ENCODE data around the gene MTMR6.

Gene MTMR6

GRCh38 chr13:25268561-25268960 is 18.7 kb downstream of the MTMR6 start:
- no peak overlapping the region for H3K4me3 ChIP-seq (ENCODE audit: low read length, poor library complexity, severe bottlenecking)
- no peak overlapping the region for H3K9ac ChIP-seq (ENCODE audit: low read depth, low read length, poor library complexity, severe bottlenecking)
- no peaks in the 10 kb centered on the region for H3K9me3 ChIP-seq (ENCODE audit: insufficient read depth, low read depth, low read length)
- no peaks in the 10 kb centered on the region for H3K9me2 ChIP-seq (replicated peaks; ENCODE audit: low read depth, low read length)
- no peaks in the 10 kb centered on the region for H4K20me1 ChIP-seq (ENCODE audit: insufficient read depth, low read length, poor library complexity, severe bottlenecking)
- H3K4me2 ChIP-seq (ENCODE audit: low read depth, low read length, poor library complexity, severe bottlenecking): no peak overlapping the region
- peaks cover 8% of the 10 kb centered on the region; the same call in 1 of the 2 replicates for H3K79me2 ChIP-seq (ENCODE audit: insufficient read depth, low read length)
- peaks cover 58% of the 10 kb centered on the region for H3K36me3 ChIP-seq (ENCODE audit: insufficient read depth, low read length)
- no peak overlapping the region for H2AFZ ChIP-seq (ENCODE audit: low read length)
- TF ChIP-seq CTCF (conservative IDR thresholded peaks at IDR 0.05; ENCODE audit: low read length): no peak
- TF ChIP-seq EZH2phosphoT487 (IDR thresholded peaks at IDR 0.05; ENCODE audit: borderline replicate concordance): no peak
- no peaks in the 10 kb centered on the region for H3F3A ChIP-seq (ENCODE audit: low read depth)
- H3K27me3 ChIP-seq (ENCODE audit: insufficient read depth, low read length, poor library complexity, severe bottlenecking): no peaks in the 10 kb centered on the region
- H3K4me1 ChIP-seq (ENCODE audit: insufficient read depth, low read length, poor library complexity, severe bottlenecking): no peaks in the 10 kb centered on the region

- no peak overlapping the region for H3K4me3 ChIP-seq (ENCODE audit: low read length, poor library complexity, severe bottlenecking)
- peaks cover 57% of the 10 kb centered on the region for H3K36me3 ChIP-seq (ENCODE audit: insufficient read depth, low read length)
Measured at GRCh38 chr13:25267715-25268114, 19.6 kb downstream of the MTMR6 start.

DNA sequence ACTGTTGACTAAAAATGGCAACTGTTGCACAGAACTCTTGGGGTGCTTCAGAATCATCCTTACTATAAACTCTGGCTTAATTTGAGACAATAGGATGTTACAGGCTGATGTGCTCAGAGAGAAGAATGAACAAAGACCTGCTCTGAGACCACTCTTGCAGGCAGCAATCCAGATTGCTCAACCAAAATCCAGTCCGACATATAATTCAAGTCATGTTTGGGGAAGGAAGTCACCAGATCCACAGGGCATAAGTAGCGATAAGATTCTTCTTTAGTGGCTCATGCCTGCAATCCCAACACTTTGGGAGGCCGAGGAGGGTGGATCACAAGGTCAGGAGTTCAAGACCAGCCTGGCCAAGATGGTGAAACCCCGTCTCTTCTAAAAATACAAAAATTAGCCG is 20.6 kb downstream of the MTMR6 start:
- TF ChIP-seq CTCF (conservative IDR thresholded peaks at IDR 0.05; ENCODE audit: low read length) (no peak), EZH2phosphoT487 (IDR thresholded peaks at IDR 0.05; ENCODE audit: borderline replicate concordance) (no peak)

More at GRCh38 chr13:25267715-25268114, 19.6 kb downstream of the MTMR6 start:
- TF ChIP-seq EZH2phosphoT487 (IDR thresholded peaks at IDR 0.05; ENCODE audit: borderline replicate concordance) (no peak), CTCF (conservative IDR thresholded peaks at IDR 0.05; ENCODE audit: low read length) (peak; percentile 69)
- no peaks in the 10 kb centered on the region for H3F3A ChIP-seq (ENCODE audit: low read depth)
- no peaks in the 10 kb centered on the region for H3K27me3 ChIP-seq (ENCODE audit: insufficient read depth, low read length, poor library complexity, severe bottlenecking)
- H3K9me3 ChIP-seq (ENCODE audit: insufficient read depth, low read depth, low read length): no peaks in the 10 kb centered on the region
- H2AFZ ChIP-seq (ENCODE audit: low read length): no peak overlapping the region
- H3K4me2 ChIP-seq (ENCODE audit: low read depth, low read length, poor library complexity, severe bottlenecking): no peak overlapping the region
- peaks cover 8% of the 10 kb centered on the region; the same call in 1 of the 2 replicates for H3K79me2 ChIP-seq (ENCODE audit: insufficient read depth, low read length)
- H3K9me2 ChIP-seq (replicated peaks; ENCODE audit: low read depth, low read length): no peaks in the 10 kb centered on the region
- no peaks in the 10 kb centered on the region for H3K4me1 ChIP-seq (ENCODE audit: insufficient read depth, low read length, poor library complexity, severe bottlenecking)
- H4K20me1 ChIP-seq (ENCODE audit: insufficient read depth, low read length, poor library complexity, severe bottlenecking): no peaks in the 10 kb centered on the region
- H3K9ac ChIP-seq (ENCODE audit: low read depth, low read length, poor library complexity, severe bottlenecking): no peak overlapping the region

More for the DNA sequence above, 20.6 kb downstream of the MTMR6 start:
- H3K27me3 ChIP-seq (ENCODE audit: insufficient read depth, low read length, poor library complexity, severe bottlenecking): no peaks in the 10 kb centered on the region
- no peaks in the 10 kb centered on the region for H3F3A ChIP-seq (ENCODE audit: low read depth)
- no peaks in the 10 kb centered on the region for H3K4me1 ChIP-seq (ENCODE audit: insufficient read depth, low read length, poor library complexity, severe bottlenecking)
- H4K20me1 ChIP-seq (ENCODE audit: insufficient read depth, low read length, poor library complexity, severe bottlenecking): no peaks in the 10 kb centered on the region
- no peak overlapping the region for H2AFZ ChIP-seq (ENCODE audit: low read length)
- no peaks in the 10 kb centered on the region for H3K9me3 ChIP-seq (ENCODE audit: insufficient read depth, low read depth, low read length)
- peaks cover 62% of the 10 kb centered on the region for H3K36me3 ChIP-seq (ENCODE audit: insufficient read depth, low read length)
- no peak overlapping the region for H3K4me2 ChIP-seq (ENCODE audit: low read depth, low read length, poor library complexity, severe bottlenecking)
- no peaks in the 10 kb centered on the region for H3K9me2 ChIP-seq (replicated peaks; ENCODE audit: low read depth, low read length)
- H3K79me2 ChIP-seq (ENCODE audit: insufficient read depth, low read length): peaks cover 8% of the 10 kb centered on the region; the same call in 1 of the 2 replicates
- H3K4me3 ChIP-seq (ENCODE audit: low read length, poor library complexity, severe bottlenecking): no peak overlapping the region
- no peak overlapping the region for H3K9ac ChIP-seq (ENCODE audit: low read depth, low read length, poor library complexity, severe bottlenecking)
